OCI-M1 (cell line): Measurements from ENCODE around the gene NEDD4.
A peak's percentile ranks its signal among the peaks of the same experiment; 100 is the strongest.
"Not testable (repeated sequence)": the region's sequence is repeated elsewhere in the genome, so short reads cannot be mapped to it uniquely, and the experiment has no call there.

Source experiments
- DNase-seq: peaks from one replicate; lab custom pipeline; 2025; lab: John Stamatoyannopoulos, UW

The NEDD4 gene

DNA sequence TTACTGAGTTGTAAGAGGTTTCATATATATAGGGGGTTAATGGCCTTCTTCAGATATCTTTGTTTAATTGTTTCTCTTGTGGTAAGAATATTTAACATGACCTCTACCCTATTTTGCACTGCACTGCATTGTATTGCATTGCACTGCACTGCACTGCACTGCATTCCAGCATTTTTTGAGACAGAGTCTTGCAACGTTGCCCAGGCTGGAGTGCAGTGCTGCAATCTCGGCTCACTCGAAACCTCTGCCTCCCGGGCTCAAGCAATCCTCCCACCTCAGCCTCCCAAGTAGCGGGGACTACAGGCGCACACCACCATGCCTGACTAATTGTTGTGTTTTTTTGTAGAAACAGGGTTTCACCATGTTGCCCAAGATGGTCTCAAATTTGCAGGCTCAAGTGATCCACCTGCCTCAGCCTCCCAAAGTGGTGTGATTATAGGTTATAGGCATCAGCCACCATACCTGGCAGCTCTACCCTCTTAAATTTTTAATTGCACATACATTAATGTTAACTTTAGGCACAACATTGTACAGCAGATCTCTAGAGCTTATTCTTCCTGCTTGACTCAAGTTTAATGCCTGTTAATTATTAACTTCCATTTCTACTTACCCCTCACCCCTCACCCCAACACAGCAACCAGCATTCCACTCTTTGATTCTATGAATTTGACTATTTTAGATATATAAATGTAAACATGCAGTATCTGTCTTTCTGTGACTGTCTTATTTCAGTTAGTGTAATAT, 38.4 kb downstream of the NEDD4 start:
- no peak for DNase-seq

DNA sequence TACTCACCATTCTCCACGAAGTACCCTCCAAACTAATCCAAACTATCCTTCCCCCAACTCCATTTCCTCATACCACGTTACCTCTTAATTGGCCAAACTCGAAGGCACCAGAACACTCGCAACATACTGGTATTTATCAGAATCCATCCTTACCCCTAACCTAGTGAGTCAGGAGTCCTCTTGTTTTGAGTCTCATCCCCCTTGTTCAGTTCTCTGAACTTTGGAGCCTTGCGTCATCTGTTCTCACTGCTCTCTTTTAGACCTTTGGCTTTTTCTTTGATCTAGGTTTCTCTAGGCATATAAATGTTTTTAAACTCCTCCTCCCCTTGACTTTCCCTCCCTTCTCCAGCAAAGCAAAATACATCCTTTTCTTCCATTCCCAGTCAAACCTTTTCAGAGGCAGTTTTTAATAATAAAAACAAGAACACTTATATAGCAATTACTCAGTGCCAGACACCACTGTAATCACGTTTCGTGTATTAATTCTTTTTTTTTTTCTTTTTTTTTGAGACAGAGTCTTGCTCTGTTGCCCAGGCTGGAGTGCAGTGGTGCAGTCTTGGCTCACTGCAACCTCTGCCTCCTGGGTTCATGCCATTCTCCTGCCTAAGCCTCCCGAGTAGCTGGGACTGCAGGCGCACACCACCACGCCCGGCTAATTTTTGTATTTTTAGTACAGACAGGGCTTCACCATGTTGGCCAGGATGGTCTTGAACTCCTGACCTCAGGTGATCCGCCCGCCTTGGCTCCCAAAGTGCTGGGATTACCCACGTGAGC, 40.7 kb downstream of the NEDD4 start:
- not testable (repeated sequence) for DNase-seq

DNA sequence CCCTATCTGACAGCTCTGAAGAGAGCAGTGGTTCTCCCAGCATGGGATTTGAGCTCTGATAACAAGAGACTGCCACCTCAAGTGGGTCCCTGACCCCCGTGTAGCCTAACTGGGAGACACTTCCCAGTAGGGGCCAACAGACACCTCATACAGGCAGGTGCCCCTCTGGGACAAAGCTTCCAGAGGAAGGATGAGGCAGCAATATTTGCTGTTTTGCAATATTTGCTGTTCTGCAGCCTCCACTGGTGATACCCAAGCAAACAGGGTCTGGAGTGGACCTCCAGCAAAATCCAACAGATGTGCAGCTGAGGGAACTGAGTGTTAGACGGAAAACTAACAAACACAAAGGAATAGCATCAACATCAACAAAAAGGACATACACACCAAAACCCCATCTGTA, 48.8 kb downstream of the NEDD4 start:
- DNase-seq: not testable (repeated sequence)

DNA sequence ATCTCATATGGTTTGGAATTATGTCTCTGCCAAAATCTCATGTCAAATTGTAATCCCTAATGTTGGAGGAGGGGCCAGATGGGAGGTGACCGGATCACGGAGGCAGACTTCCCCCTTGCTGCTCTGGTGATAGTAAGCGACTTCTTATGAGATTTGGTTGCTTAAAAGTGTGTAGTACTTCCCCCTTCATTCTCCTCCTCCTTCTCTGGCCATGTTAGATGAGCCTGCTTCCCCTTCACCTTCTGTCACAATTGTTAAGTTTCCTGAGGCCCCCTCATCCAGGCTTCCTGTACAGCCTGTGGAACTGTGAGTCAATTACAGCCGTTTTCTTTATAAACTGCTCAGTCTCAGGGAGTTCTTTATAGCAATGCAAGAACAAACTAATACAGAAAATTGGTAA, 51.1 kb downstream of the NEDD4 start:
- peak; percentile 76 for DNase-seq

DNA sequence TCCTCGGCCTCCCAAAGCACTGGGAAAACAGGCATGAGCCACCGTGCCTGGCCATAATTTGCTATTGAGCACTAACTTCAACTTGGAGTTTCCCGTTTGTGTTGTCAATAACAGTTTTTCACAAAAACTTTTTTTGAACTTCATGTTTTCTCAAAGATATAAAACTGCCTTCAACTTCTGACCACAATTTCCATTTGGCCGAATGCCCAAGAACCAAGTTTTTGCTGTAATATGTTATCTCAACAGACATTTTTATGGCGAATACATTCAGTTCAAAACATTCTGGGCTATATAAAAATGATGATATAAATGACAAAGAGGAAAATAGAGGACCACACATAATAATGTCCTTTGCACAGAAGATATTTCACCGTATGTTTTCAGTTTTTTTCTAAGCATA, 56.4 kb downstream of the NEDD4 start:
- peak; percentile 91 for DNase-seq

DNA sequence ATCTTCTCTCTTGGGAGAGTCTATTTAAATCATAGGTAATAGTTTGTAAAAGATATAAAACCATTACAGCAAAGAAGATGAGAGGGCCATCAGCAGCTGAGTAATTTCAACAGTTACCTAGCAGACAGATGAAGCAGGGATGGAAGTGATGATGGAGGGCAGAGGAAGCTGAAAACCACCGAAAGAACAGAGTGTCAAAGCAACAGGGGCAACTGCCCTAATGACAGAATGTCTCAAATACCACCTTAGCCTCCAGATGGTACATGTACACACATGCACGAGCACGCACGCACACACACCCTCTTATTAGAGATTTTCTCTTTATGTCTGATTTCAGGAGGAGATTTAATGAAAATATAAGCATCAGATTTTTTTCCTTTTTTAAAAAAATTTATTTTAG, 64.5 kb downstream of the NEDD4 start:
- no peak for DNase-seq

DNA sequence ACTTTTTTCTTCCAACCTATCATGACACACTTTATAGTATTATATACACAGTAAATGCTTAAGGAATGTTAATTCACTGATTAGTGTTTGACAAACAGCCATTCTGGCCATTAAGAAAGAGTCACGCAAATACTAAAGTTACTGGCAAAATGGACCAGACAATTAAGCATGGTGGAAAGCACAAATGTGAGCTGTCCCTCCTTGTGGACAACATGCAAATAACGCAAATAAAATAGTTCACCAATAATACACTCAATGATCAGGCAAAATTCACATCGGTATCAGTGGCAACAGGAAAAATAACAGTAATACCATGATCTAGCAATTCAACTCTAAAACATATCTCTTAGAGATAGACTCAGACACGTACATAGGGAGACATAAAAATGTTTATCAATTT, 71.7 kb downstream of the NEDD4 start:
- no peak for DNase-seq

DNA sequence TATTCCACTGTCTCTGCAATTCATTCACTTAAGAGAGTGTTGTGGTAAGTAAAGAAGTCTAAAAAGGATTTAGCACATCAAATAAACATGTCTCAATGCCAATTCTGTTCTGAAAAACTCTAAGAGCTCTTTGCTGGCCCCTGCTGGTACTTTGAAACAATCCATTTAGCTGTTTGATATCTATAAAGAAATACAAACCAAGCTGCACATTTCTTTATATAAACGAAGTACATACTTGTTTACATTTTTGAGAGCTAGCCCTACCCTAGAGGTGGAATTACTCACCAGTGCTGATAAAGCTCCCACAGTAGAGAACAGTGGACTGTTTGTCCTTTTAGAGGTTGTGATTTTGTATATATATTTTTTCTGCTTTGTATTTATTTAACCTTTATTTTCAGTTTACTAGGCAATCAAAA, 75.5 kb downstream of the NEDD4 start:
- peak; percentile 70 for DNase-seq

DNA sequence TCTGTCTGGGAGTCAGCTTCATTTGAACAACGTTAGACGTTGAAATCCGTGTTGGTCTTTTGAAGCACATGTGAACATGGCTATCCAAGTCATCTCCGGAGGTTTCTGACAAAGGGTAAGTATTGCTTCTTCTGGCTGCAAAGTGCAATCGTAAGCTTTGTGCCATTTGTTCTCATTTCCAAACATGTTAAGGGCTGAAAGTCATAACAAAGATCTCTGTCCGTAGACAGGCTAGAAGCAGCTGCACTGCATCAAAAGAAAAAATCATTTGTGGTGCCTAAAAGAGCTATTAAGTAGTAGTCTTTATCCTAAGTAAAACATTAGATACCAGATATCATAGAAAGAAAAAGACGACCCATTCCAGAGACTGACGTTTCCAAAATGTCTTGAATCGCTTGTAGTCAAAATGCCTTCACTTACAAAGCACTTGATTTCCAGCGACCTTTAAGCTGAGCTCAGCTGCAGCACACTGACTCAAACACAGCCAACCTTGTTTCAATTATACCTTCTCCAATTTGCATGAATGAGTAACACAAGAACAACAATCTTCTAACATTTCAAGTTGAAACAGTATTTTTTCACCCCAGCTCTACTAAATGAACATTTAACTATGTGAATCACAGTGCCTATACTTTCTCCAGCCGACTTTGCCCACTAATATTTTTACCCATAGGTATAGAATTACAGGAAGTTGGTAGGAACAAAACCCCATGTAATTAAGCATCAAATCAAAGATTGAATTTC, 76.6 kb downstream of the NEDD4 start:
- no peak for DNase-seq

DNA sequence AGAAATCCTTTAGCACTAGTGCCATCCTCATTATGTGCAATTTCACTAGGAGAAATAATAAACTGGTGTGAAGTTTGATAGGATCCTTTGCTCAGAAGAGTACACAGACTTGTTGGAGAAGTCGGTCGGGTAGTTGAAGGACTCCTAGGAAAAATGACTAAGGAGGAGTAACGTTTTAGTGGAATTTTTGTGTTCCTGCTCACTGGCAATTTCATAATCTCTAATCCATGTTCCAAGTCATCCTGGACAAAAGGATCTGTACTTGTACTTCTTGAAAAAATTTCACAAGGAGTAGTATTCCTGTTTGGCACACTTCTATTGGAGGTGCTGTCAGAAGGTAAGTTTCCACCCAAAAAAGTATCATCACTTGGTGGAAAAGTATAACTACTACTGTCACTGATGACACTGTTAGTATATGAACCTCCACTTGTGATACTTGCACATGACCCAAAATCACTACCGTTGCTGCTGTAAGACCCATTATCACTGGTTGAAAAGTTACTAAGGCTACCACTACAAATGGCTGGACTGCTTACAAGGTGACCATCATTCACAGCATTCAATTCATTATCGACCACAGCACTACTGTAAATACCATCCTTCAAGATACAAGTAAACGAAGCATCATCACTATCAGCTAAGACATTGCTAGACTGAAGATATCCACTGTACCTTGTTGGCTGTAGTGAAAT, 77.4 kb downstream of the NEDD4 start:
- DNase-seq: no peak

DNA sequence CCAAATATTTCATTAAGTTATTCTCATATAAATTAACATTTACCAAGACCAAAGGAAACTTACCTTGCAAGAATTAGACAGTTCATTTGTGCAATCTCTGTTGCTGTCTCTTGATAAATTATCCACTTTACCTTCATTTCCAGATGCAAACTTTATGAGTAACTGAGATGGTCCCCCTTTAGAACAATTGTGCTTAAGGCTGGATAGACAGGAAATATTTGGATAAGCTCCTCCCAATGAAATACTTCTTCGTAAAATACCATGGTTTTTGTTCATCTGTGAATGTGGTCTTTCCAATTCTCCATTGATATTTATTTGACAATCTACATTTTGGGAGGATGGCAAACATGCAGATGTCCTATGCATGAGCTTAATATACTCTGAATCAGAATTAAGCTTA, 78.2 kb downstream of the NEDD4 start:
- no peak for DNase-seq

DNA sequence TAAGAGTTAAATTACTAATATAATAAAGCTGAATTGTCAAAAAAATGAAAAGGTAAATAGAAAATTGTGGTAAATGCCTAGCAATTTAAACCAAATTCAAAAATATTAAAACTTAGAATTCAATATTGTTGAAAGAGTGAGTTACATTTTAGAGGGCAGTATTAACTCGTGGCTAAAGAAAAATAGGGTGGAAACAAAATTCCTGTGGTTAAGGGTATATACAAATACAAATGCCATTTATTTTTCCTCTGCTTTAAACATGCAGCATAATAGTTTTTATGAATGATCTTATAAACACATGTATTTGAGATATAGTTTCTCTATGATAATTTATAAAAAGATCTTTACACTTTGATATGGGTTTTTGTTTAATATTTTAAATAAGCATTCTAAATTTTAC, 79.0 kb downstream of the NEDD4 start:
- no peak for DNase-seq

DNA sequence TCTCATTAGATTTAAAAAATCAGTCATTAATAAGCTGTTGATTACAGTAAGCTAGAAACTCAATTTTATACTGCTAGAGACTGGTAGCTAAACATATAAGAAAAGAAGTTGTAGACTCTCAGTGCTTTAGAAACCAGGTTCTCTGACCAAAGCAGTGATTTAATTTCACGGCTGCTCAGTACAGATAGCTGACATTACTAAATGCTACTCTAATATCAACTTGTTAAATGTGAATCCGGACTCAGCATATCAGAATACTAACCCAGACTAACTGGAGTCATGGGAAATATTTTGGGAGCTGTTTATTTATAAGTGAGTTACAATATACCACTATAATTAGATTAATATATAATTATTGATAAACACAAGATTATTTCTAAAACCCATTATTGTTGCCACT, 80.4 kb downstream of the NEDD4 start:
- no peak for DNase-seq

DNA sequence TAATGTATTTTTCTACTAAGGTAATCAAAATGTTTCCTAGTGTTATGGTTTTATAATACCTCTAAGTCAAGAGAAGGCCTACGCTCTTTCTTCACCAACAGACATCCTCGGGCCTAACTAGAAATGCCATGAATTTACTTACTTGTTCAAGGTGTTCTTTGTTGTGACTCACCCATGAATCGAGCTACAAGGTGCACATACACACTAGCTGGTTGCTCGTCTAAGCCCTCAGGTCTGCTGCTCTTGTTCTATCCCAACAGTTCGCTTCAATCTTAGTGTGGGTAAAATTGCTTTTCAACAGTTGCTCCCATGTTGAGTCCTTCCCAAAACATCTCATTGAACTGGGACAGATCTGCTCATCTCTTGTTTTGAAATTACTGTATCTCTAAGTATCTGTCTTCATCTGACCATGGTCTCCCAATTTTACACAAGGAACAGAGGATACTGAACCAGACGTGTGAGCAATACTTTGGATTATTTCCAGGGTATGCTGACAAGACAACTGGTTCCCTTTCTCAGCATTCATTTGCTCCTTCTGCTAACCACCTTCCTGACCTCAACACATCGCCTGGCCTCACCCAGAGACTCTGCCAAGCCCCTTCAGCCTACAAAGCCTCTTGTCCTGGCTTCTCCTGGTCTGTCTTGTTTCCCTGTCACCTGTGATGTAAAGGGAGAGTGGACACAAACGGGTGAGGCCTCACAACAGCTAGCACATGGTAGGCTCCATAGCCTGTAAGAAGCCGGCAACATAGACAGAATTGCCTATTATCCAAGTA, 84.2 kb downstream of the NEDD4 start:
- no peak for DNase-seq

DNA sequence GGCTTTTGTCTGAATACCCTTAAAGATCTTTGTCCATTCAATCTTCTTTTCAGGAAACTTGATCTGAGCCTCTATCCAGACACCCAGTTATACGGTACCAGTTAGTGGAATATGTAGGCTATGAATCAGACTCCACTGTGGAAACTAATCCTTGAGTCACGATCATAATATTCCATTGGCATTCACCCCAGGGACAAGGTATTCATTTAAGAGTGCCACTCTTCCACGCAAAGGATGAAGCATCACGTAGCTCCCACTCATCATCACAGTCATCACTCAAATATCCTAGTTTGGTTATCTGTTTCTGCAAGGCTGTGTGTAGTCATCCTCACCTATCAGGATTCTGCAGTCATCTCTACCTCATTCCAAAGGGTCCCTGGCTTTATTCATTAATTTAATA, 85.6 kb downstream of the NEDD4 start:
- DNase-seq: no peak

DNA sequence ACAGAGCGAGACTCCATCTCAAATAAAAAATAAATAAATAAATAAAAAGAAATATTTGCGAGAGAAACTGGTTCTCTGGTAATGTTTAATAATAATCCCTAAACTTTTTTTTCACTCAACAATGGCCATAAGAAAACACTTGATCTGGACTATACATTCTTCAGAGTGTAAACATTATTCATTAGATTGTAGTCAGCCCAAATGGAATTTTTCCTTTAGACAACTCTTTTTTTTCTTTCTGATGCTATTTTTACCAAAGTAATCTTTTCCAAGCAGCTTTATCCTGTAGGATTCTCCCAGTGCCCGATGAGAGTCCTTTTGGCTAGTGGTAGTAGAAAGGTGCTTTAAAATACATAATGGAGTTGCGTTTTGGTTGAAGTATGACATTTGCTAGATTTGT, 90.4 kb downstream of the NEDD4 start:
- no peak for DNase-seq

DNA sequence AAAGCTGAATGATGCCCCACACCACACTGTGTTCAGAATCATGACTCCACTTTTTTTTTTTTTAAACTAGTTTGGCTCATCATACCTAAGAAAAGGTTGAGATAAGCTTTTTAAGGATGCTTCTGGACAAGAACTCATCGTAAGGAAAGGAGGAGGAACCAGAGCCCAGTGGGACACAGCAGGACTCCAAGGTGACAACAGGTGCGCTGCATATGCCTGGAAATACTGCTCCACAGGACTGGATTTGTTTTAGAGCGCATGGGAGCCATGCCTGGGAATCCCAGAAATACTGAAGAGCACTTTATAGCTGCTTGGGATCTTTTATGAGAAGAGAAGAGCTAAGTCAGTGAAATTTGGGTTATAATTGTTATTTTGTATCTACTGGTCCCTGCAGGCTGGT, 93.4 kb downstream of the NEDD4 start:
- DNase-seq: no peak

DNA sequence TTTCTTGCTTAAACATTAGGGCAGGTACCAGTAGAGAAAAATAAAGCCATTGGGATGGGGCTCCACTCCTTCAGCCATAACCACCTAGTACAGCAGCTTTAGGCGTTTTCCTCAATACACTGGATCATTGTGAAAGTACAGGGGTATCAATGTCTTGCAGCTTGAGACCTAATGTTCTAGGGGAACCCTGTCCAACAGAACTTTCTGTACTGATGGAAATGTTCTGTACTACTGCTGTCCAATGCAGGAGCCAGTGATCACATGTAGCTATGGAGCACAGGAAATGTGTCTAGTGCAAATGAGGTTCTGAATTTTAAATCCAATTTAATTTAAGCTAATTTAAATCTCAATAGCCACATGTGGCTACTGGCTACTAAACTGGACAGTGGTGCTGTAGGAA, 93.9 kb downstream of the NEDD4 start:
- DNase-seq: no peak

DNA sequence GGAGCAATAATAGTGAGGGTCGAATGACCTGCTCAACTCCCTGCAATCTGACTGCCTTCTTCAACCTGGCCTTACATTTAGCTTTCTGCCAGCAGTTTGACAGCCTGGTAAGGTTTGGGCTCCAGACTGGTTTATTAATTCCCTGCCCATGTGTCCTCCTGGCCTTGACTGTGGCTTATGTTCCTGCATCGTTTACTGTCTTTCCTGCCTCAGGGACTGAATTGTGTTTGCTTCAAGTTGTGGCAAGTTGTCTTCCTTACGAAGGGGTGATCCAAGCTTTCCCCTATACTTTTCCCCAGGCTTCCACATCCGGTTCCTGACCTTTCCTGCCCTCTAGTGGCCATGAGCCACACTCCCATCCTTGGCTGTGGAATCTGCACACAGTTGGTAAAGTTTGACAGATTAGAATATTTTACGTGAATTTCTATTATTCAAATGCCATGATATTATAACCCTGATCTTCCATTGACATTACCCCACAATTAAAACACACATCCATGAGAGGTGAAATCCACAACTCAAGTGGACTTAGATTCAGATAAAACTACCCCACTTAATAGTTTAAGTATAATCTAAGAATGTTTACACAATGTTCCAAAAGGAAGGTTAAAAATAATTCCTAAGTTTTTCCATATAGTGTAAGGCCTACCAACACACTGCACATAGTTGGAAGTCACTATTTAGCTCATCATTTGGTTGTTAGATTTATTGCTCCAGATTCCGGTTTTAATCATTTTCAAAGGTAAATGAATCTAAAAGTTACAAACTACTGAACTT, 95.7 kb downstream of the NEDD4 start:
- DNase-seq: peak; percentile 75

DNA sequence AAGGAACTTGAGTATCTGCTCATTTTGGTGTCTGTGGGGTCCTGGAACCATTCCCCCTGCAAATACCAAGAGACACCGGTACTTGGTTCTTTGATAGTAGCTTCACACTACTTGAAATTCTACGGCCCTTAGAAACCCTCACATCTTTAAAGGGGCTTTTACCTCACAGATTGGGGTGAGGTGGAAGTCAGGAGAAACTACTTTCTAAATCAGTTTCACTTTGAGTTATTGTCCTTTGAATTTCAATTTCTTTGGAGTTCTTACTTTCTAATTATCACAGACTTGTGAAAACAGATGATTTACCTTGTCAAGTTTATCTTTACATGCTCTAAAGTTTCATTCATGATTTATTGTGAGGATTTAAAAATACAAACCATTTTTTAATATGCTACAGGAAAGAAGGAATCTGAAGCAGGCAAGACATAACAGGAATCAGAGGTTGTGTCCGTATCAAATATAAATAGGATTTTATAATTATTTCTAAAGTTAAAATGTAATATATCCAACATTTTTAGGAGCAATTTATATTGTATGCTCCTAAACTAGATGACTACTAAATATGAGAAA, 98.9 kb downstream of the NEDD4 start:
- DNase-seq: no peak
